ENCODE results near the gene KIN.

- TF ChIP-seq FOXA1 (IDR thresholded peaks at IDR 0.05) (no peak), BHLHE40 (IDR thresholded peaks at IDR 0.05; ENCODE audit: borderline replicate concordance) (no peak), SP1 (IDR thresholded peaks at IDR 0.05) (no peak), PKNOX1 (IDR thresholded peaks at IDR 0.05) (no peak), HDGF (IDR thresholded peaks at IDR 0.05; ENCODE audit: borderline replicate concordance) (no peak), FOXM1 (IDR thresholded peaks at IDR 0.05; ENCODE audit: borderline replicate concordance) (no peak), SUZ12 (IDR thresholded peaks at IDR 0.05) (no peak), ELF4 (IDR thresholded peaks at IDR 0.05) (no peak), FOXK2 (IDR thresholded peaks at IDR 0.05) (no peak)
These were observed 72.3 kb downstream of the KIN start for GRCh38 chr10:7715515-7715914.
